GM18507 (cell line): ENCODE data around the gene TRIM2.

Source experiments
- DNase-seq: peaks from one replicate; pipeline ENCODE4 v3.0.0; 2011; ENCODE audit warnings: low read depth; ENCODE audit not compliant: insufficient read length; ENCODE audit errors: extremely low spot score
- FAIRE-seq: peaks from 2 replicates; lab custom pipeline; 2011; peaks lifted over from hg19 to GRCh38; lab: Jason Lieb, UNC

The TRIM2 gene

GRCh38 chr4:153220682-153221395, 16.6 kb downstream of the TRIM2 start:
- no peak for DNase-seq
- FAIRE-seq, result no peak

- DNase-seq (no peak), FAIRE-seq (peak; percentile 41)
Observed at GRCh38 chr4:153221783-153222706, 17.8 kb downstream of the TRIM2 start.

GRCh38 chr4:153222707-153223426, 18.6 kb downstream of the TRIM2 start:
- no peak for DNase-seq
- peak; percentile 53 for FAIRE-seq

GRCh38 chr4:153223427-153223801, 19.2 kb downstream of the TRIM2 start:
- no peak for DNase-seq
- FAIRE-seq, result no peak

GRCh38 chr4:153223930-153224329, 19.7 kb downstream of the TRIM2 start:
- FAIRE-seq (no peak), DNase-seq (no peak)

- FAIRE-seq, result no peak
- no peak for DNase-seq
Observed at GRCh38 chr4:153224474-153224873, 20.2 kb downstream of the TRIM2 start.

GRCh38 chr4:153227469-153228075, 23.3 kb downstream of the TRIM2 start:
- no peak for DNase-seq
- FAIRE-seq, result no peak

- no peak for FAIRE-seq
- DNase-seq, result no peak
Observed at GRCh38 chr4:153228512-153229140, 24.4 kb downstream of the TRIM2 start.

- DNase-seq, result no peak
Observed at GRCh38 chr4:153229545-153229944, 25.3 kb downstream of the TRIM2 start.

GRCh38 chr4:153232768-153233167, 28.5 kb downstream of the TRIM2 start:
- DNase-seq (no peak), FAIRE-seq (no peak)

More at GRCh38 chr4:153229545-153229944, 25.3 kb downstream of the TRIM2 start:
- no peak for FAIRE-seq

GRCh38 chr4:153233761-153234371, 29.6 kb downstream of the TRIM2 start:
- no peak for FAIRE-seq

GRCh38 chr4:153234885-153235284, 30.6 kb downstream of the TRIM2 start:
- DNase-seq (no peak), FAIRE-seq (no peak)

More at GRCh38 chr4:153233761-153234371, 29.6 kb downstream of the TRIM2 start:
- DNase-seq, result no peak

- DNase-seq (no peak), FAIRE-seq (no peak)
Observed at GRCh38 chr4:153238135-153238919, 34.1 kb downstream of the TRIM2 start.

GRCh38 chr4:153239409-153239808, 35.2 kb downstream of the TRIM2 start:
- FAIRE-seq, result no peak
- no peak for DNase-seq

GRCh38 chr4:153241295-153241694, 37.1 kb downstream of the TRIM2 start:
- no peak for FAIRE-seq

GRCh38 chr4:153241970-153242838, 38.0 kb downstream of the TRIM2 start:
- no peak for DNase-seq

More at GRCh38 chr4:153241295-153241694, 37.1 kb downstream of the TRIM2 start:
- DNase-seq, result no peak

GRCh38 chr4:153242839-153243324, 38.6 kb downstream of the TRIM2 start:
- no peak for DNase-seq

More at GRCh38 chr4:153241970-153242838, 38.0 kb downstream of the TRIM2 start:
- FAIRE-seq, result peak; percentile 71

More at GRCh38 chr4:153242839-153243324, 38.6 kb downstream of the TRIM2 start:
- peak; percentile 35 for FAIRE-seq
